ENCODE measurements around the gene EDDM3A. TPM values are rescaled to one million over a fixed set of nuclear protein-coding genes. Genes with fewer than 3 reads are reported as not detected.

EDDM3A gene
- total RNA-seq, 1 experiment from 2014 or later, result not detected

GRCh38 chr14:20760950-20761349, 15.3 kb downstream of the EDDM3A start:
- intact Hi-C loops (cut with micrococcal nuclease; ENCODE audit: unreplicated experiment), result loop anchor here (2.0 to 5.0 kb wide), 4 partner anchors 18 to 64 kb away; no protein-coding TSS in a partner anchor
- H3K27me3 Mint-ChIP-seq (ENCODE audit: unreplicated experiment), result no peaks in the 10 kb centered on the region
- H3K9me3 Mint-ChIP-seq (ENCODE audit: low read depth, unreplicated experiment), result no peaks in the 10 kb centered on the region
- peaks cover 21% of the 10 kb centered on the region for H3K4me1 Mint-ChIP-seq (ENCODE audit: low read depth, unreplicated experiment)
- no peak overlapping the region for H3K4me3 Mint-ChIP-seq (ENCODE audit: low read depth, unreplicated experiment)
- no peaks in the 10 kb centered on the region for H3K36me3 Mint-ChIP-seq (ENCODE audit: insufficient read depth, unreplicated experiment)
- DNase-seq, result peak; percentile 40
- CTCF ChIA-PET, result interaction anchor here (0.7 to 1.6 kb wide), 2 partner anchors 41 to 97 kb away, joined by 3 to 6 read pairs; no protein-coding TSS in a partner anchor
- no peak overlapping the region for H3K27ac Mint-ChIP-seq (ENCODE audit: unreplicated experiment)
- TF ChIP-seq CTCF (IDR thresholded peaks at IDR 0.05; ENCODE audit: unreplicated experiment), result no peak
- no TSS peak for BruUV-seq (replicated peaks)

GRCh38 chr14:20768593-20768892, 22.9 kb downstream of the EDDM3A start:
- no peak overlapping the region for H3K27ac Mint-ChIP-seq (ENCODE audit: unreplicated experiment)
- intact Hi-C loops (cut with micrococcal nuclease; ENCODE audit: unreplicated experiment), result no loop called here
- BruUV-seq (replicated peaks), result no TSS peak
- no peaks in the 10 kb centered on the region for H3K27me3 Mint-ChIP-seq (ENCODE audit: unreplicated experiment)
- no peak for TF ChIP-seq CTCF (IDR thresholded peaks at IDR 0.05; ENCODE audit: unreplicated experiment)
- no peaks in the 10 kb centered on the region for H3K4me1 Mint-ChIP-seq (ENCODE audit: low read depth, unreplicated experiment)
- DNase-seq, result no peak
- H3K36me3 Mint-ChIP-seq (ENCODE audit: insufficient read depth, unreplicated experiment), result no peaks in the 10 kb centered on the region
- H3K9me3 Mint-ChIP-seq (ENCODE audit: low read depth, unreplicated experiment), result no peaks in the 10 kb centered on the region
- CTCF ChIA-PET, result no interaction called here
- H3K4me3 Mint-ChIP-seq (ENCODE audit: low read depth, unreplicated experiment), result no peak overlapping the region

- DNase-seq, result no peak
- Mint-ChIP-seq H3K4me1 (ENCODE audit: low read depth, unreplicated experiment) (no peaks in the 10 kb centered on the region), H3K27me3 (ENCODE audit: unreplicated experiment) (no peaks in the 10 kb centered on the region), H3K4me3 (ENCODE audit: low read depth, unreplicated experiment) (no peak overlapping the region), H3K27ac (ENCODE audit: unreplicated experiment) (no peak overlapping the region), H3K9me3 (ENCODE audit: low read depth, unreplicated experiment) (no peaks in the 10 kb centered on the region), H3K36me3 (ENCODE audit: insufficient read depth, unreplicated experiment) (no peaks in the 10 kb centered on the region)
- no TSS peak for BruUV-seq (replicated peaks)
- CTCF ChIA-PET, result no interaction called here
- intact Hi-C loops (cut with micrococcal nuclease; ENCODE audit: unreplicated experiment), result no loop called here
- no peak for TF ChIP-seq CTCF (IDR thresholded peaks at IDR 0.05; ENCODE audit: unreplicated experiment)
Observed at GRCh38 chr14:20769421-20769820, 23.7 kb downstream of the EDDM3A start.

GRCh38 chr14:20772650-20773049, 27.0 kb downstream of the EDDM3A start:
- intact Hi-C loops (cut with micrococcal nuclease; ENCODE audit: unreplicated experiment), result no loop called here
- CTCF ChIA-PET, result no interaction called here
- no TSS peak for BruUV-seq (replicated peaks)
- no peaks in the 10 kb centered on the region for H3K27me3 Mint-ChIP-seq (ENCODE audit: unreplicated experiment)
- H3K4me1 Mint-ChIP-seq (ENCODE audit: low read depth, unreplicated experiment), result peaks cover 11% of the 10 kb centered on the region
- H3K4me3 Mint-ChIP-seq (ENCODE audit: low read depth, unreplicated experiment), result no peak overlapping the region
- no peak for TF ChIP-seq CTCF (IDR thresholded peaks at IDR 0.05; ENCODE audit: unreplicated experiment)
- no peaks in the 10 kb centered on the region for H3K9me3 Mint-ChIP-seq (ENCODE audit: low read depth, unreplicated experiment)
- H3K36me3 Mint-ChIP-seq (ENCODE audit: insufficient read depth, unreplicated experiment), result no peaks in the 10 kb centered on the region
- no peak overlapping the region for H3K27ac Mint-ChIP-seq (ENCODE audit: unreplicated experiment)
- DNase-seq, result no peak

Data from Calu3 (cell line).